Measurements from ENCODE around the gene PLXNA2.

PLXNA2 gene

GRCh38 chr1:208265525-208265924 lies 21.3 kb upstream of the PLXNA2 start:
- no peak for DNase-seq

DNA sequence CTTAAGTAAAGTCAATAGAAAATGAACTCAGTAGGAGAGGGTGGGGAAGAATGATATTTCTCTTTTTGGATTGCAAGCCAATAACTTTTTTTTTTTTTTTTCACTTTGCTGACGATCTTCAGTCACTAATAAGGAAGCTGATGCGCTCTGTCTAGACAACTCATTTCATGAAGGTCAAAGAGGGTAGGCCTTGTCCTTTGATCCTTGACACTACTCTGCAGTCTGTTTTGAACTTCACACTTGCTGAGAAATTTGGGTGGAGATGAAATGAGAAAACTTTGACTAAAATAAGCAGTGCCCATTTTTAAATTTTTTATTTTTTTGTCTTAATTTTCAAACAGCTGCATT lies 20.9 kb upstream of the PLXNA2 start:
- DNase-seq: no peak

GRCh38 chr1:208264469-208265121 lies 20.4 kb upstream of the PLXNA2 start:
- DNase-seq: no peak

DNA sequence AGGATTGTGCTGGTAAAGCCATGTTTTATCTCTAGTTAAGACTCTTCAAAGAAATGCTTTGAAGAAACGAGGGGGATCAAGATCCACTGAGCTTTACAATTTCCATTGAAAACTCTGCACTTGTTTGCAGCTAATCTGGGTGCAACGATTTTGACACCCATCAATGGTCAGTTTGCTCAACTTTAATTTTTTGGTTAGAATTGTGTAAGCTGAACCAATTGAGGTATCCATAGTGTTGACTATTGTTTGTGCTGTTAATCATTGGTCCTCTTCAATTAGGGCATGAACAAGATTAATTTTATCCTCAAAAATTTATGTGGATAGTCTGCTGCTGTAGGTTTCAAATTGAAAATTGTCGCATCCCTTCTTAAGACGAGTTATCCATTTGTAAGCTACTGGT lies 17.7 kb upstream of the PLXNA2 start:
- DNase-seq: no peak

GRCh38 chr1:208258277-208258676 lies 14.1 kb upstream of the PLXNA2 start:
- DNase-seq: no peak

DNA sequence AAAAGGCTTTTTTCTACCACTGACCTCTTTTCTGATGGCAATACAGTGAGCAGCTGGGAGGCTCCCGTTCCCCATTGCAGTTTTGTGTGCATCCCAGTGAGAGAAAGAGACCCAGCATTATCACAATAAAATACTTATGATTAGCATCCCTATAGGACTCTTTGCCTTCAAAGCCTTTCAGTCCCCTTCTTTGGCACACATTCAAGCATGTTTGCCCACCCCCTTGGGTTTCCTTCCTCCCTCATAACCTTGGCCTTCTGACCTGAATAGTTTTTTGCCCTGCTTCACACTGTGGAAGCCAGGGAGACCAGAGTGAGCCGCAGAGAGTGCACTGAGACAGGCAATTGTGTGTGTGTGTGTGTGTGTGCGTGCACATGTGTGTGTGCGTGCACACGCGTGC lies 13.2 kb upstream of the PLXNA2 start:
- DNase-seq: no peak

DNA sequence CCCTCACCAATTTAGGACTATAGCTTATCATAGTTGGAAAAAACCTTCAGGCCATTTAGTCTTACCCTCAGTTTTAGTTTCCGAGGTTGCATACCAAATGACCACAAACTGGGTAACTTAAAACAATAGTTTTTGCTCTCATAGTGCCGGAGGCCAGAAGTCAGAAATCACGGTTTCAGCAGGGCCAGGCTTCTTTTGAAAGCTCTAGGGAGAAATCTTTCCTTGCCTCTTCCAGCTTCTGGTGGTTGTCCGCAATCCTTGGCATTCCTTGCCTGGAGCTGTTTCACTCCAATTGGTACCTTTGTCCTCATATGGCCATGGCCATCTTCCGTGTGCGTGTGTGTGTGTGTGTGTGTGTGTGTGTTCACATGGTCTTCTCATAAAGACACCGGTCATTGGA lies 12.4 kb upstream of the PLXNA2 start:
- no peak for DNase-seq

GRCh38 chr1:208256091-208256490 lies 11.9 kb upstream of the PLXNA2 start:
- DNase-seq: no peak

DNA sequence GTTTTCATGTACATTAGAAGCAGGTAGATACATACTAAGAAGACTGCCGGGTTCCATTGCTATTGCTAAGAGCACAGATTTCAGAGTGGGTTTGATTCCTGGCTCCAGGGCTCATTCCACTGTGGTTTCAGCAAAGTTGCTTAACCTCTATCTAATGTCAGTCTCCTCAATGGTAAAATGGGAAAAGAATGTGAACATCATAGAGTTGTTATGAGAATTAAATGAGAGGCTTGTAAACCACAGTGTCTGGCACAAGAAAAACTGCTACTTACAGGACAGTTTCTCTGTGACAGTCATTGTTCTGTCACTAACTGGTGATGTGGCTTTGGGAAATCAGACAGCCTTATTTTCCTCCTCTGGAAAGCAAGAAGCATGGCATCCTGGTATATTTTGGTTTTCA lies 10.7 kb upstream of the PLXNA2 start:
- DNase-seq: no peak

DNA sequence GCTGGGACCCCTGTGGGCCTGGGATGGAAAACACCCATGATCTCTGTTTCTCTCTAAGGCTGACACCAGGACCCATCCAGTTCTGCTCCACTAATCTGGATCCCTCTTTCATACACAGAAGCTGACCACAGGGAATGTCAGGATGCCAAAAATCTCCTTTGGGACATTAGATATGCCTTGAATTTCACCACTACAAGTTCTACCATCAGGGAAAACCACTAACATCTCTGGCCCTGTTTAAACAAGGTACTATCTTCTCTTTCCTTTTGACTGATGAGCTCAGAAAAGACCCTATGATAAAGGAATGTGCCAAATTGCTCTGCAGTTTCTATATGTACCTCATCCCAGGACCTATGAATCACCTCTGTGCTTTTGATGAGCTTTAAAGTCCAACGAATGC lies 10.2 kb upstream of the PLXNA2 start:
- DNase-seq: no peak

DNA sequence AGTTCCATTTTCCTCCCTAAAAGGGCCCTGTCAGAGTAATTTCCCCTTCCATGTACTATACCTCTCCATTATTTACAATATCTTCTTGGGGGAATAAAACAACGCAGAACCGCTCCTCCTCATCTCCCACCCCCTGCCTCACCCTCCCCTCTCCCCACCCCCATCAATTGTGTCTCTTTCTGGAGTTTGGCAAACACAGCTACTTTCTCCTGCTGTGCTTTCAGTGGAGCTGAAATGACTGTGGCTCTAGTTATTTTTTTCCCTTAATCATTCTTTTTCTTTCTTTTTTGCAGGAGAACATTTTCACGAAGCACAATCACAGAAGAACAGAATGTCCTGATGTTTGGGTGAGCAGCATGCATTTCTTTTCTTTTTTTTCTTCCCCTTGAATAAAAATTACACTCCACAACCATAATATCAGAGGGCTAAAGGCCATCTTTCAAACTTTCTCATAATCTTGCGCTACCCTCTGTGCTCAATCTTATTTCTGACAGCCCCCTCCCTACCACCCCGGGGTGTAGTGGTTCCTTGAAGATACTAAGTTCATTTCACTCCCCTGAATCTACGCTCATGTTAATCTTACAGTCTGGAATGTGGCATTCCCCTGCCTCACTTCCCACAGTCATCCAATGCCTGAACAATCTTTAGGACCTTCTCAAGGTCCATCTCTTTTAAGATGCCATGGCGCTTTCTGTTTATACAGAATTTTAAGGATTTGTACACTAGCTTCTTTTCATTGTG lies 8.8 kb upstream of the PLXNA2 start:
- no peak for DNase-seq

GRCh38 chr1:208251911-208252835 lies 8.0 kb upstream of the PLXNA2 start:
- peak; percentile 26 for DNase-seq

GRCh38 chr1:208251015-208251414 lies 6.8 kb upstream of the PLXNA2 start:
- DNase-seq: no peak

- no peak for DNase-seq
These were observed 6.4 kb upstream of the PLXNA2 start for GRCh38 chr1:208250613-208251012.

DNA sequence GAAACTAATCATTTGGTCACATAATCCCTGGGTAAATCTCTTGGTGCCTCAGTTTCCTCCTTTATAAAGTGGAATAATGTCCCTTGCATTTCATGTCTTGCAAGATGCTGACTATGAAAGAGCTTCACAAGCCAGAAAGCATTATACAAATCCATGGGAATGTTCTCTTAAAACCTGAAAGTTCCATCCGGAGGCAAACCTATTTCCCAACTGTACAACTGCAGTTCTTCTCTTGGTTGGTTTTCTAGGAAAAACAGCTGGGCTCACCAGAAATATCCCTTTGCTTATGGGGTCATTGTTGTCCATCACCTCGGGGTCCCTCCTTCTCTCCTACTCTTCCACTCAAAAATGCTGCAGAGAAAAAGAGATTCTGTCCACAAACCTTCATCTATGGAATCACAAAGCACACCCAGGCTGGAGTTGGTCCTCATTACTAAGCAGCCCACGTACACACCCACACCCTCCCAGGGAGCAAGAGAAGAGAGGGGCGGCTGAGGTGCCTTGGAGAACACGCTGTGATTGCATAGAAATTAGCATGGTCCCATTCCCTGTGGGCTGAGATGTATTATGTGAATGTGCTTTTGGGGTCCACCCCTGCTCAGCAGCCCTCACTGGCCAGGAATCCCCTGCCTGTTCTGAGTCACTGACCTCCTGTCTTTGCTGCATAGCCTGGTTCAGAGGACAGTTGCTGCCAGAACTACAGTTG lies 5.0 kb upstream of the PLXNA2 start:
- DNase-seq: no peak

DNA sequence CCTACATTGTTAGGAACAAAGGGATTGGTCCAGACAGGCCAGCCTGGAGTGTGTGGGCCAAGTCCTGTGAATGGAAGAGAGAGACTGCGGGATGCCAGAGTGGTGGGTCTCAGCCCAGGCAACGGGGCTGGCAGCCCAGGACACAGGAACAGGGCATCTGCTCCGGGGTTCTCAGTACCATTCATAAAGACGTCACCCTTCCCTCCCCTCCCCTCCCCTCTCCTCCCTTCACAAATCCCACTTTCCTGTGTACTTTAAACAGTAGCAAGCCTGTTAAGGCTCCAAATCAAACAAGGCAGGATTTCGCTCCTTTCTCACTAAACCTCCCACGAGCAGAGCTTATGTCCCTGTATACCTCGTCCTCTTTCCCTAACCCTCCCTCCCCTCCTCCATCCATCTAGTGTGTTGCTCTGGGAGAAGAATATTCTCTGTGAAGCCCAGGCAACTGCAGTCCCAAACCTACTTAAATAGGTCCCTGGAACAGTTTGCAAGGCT lies 4.2 kb upstream of the PLXNA2 start:
- DNase-seq: no peak

DNA sequence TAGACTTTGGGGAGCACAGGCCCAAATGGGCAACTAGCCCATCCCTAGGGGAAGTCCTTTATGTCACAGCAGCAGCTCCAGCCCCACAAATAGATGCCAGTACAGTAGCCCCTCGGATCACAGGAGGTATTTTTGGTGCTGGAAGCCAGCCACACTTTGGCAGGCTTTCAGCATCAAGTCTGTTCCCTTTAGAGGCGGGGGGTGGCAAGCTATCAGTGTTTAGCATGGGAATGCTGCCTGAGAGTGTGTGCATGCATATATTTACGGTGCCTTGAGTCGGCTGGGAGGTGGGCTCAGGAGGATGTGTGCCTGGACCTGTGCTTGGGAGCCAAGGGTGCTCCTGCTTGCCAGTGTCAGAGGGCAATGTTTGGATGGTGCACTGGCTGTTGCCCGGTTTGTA lies 3.5 kb upstream of the PLXNA2 start:
- DNase-seq: no peak

GRCh38 chr1:208245185-208245705 lies 1.1 kb upstream of the PLXNA2 start:
- peak; percentile 84 for DNase-seq

GRCh38 chr1:208243527-208243966 lies 637 bp downstream of the PLXNA2 start:
- no peak for DNase-seq

- no peak for DNase-seq
These were observed 1.1 kb downstream of the PLXNA2 start for GRCh38 chr1:208242941-208243526.

DNA sequence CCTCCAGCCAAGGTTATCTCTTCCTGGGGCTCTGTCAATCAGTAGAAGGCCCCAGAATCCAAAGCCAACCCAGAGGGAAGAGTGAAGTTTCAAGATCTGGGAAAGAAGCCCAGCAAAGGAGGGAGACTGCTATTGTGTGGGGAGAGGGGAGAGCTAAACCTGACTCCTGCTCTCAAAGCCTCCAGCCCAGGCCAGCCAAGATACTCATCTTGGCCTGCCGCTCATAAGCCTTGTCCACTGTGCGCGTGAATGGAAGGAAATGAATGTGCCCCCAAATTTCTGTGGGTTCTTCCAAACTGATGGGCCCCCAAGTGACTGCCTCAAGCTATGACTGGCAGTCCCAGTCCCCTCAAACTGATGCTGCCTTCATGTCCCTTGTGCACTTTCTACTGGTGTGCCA lies 2.0 kb downstream of the PLXNA2 start:
- DNase-seq: no peak

- no peak for DNase-seq
These were observed 2.7 kb downstream of the PLXNA2 start for GRCh38 chr1:208241512-208241911.
